K562 (cell line): ENCODE results near the gene CLASP2. TPM values are rescaled to one million over a fixed set of nuclear protein-coding genes. Genes with fewer than 3 reads are reported as not detected.
A peak's percentile ranks its signal among the peaks of the same experiment; 100 is the strongest.

Experiments used
- ARID2 ChIP-seq: fragments of 450-650 bp; IDR thresholded peaks from 2 replicates; pipeline ENCODE4 v1.6.1; 2017; ENCODE audit warnings: antibody characterized with exemption, mild to moderate bottlenecking
- CCAR2 ChIP-seq: fragments of 200-400 bp; formaldehyde crosslinking; IDR thresholded peaks from 2 replicates; pipeline ENCODE4 v1.6.1; 2017; ENCODE audit warnings: mild to moderate bottlenecking, low read depth, low read length
- CCNT2 ChIP-seq: IDR thresholded peaks from 2 replicates; pipeline ENCODE4 v1.6.1; 2011; ENCODE audit warnings: borderline replicate concordance, low read depth, mild to moderate bottlenecking, moderate library complexity, mixed read lengths, low read length; ENCODE audit not compliant: insufficient read length; ENCODE audit errors: extremely low read depth
- CXXC5 ChIP-seq: fragments of 250-450 bp; sonication (Bioruptor Pico); IDR thresholded peaks from 2 replicates; pipeline ENCODE4 v1.8.0; 2022; ENCODE audit warnings: inconsistent platforms, mild to moderate bottlenecking, moderate library complexity
- EHMT2 ChIP-seq: fragments of 450-650 bp; IDR thresholded peaks from 2 replicates; pipeline ENCODE4 v1.6.1; 2018; ENCODE audit warnings: antibody characterized with exemption
- ELF4 ChIP-seq: fragments of 450-650 bp; formaldehyde crosslinking; IDR thresholded peaks from 2 replicates; pipeline ENCODE4 v1.4.0; 2022; ENCODE audit warnings: missing genetic modification characterization
- EWSR1 ChIP-seq: fragments of 450-650 bp; IDR thresholded peaks from 2 replicates; pipeline ENCODE4 v1.6.1; 2018; ENCODE audit warnings: borderline replicate concordance, mild to moderate bottlenecking, low read depth, moderate library complexity; ENCODE audit not compliant: partially characterized antibody
- FOXJ2 ChIP-seq: fragments of 200-800 bp; sonication (Bioruptor generic); IDR thresholded peaks from 2 replicates; pipeline ENCODE4 v1.6.1; 2016; ENCODE audit warnings: missing genetic modification characterization, missing compliant biosample characterization
- GATAD2A ChIP-seq: fragments of 450-650 bp; IDR thresholded peaks from 2 replicates; pipeline ENCODE4 v1.6.1; 2017
- HLTF ChIP-seq: fragments of 450-650 bp; IDR thresholded peaks from 2 replicates; pipeline ENCODE4 v1.6.1; 2016
- HNRNPLL ChIP-seq: fragments of 200-400 bp; formaldehyde crosslinking; IDR thresholded peaks from 2 replicates; pipeline ENCODE4 v1.6.1; 2017; ENCODE audit warnings: low read length, low read depth, mild to moderate bottlenecking; ENCODE audit not compliant: poor library complexity, severe bottlenecking
- KHSRP ChIP-seq: fragments of 450-650 bp; IDR thresholded peaks from 2 replicates; pipeline ENCODE4 v1.6.1; 2017
- L3MBTL2 ChIP-seq: fragments of 450-650 bp; IDR thresholded peaks from 2 replicates; pipeline ENCODE4 v1.6.1; 2016; ENCODE audit warnings: mild to moderate bottlenecking, moderate library complexity
- MIER1 ChIP-seq: fragments of 450-650 bp; IDR thresholded peaks from 2 replicates; pipeline ENCODE4 v1.6.1; 2016; ENCODE audit warnings: antibody characterized with exemption, mild to moderate bottlenecking, low read depth
- NFIC ChIP-seq: fragments of 450-650 bp; IDR thresholded peaks from 2 replicates; pipeline ENCODE4 v1.6.1; 2017; ENCODE audit warnings: mild to moderate bottlenecking, inconsistent platforms
- POLR2AphosphoS2 ChIP-seq: IDR thresholded peaks from 2 replicates; pipeline ENCODE4 v1.6.1; 2012; ENCODE audit warnings: low read length, improper control_type of control experiment
- POLR2B ChIP-seq: fragments of 450-650 bp; IDR thresholded peaks from 2 replicates; pipeline ENCODE4 v1.6.1; 2018; ENCODE audit warnings: low read depth; ENCODE audit not compliant: partially characterized antibody
- PRMT5 ChIP-seq: sonication (generic); formaldehyde crosslinking; IDR thresholded peaks from 2 replicates; pipeline ENCODE4 v1.5.0; 2020; ENCODE audit warnings: missing genetic modification reagents
- RAD21 ChIP-seq, 2 experiments: fragments of 250-450 bp in 1 of 2; fragments of 450-650 bp in 1 of 2; sonication (Bioruptor Pico) in 1 of 2; formaldehyde crosslinking in 1 of 2; IDR thresholded peaks in 1 of 2; conservative IDR thresholded peaks in 1 of 2; 2 replicates each; pipeline versions ENCODE4 v1.4.0 to v1.8.0; 2020 to 2022; ENCODE audit warnings: mild to moderate bottlenecking in 2 of 2, moderate library complexity in 1 of 2
- RUNX1 ChIP-seq: sonication (generic); IDR thresholded peaks from 2 replicates; pipeline ENCODE4 v1.6.1; 2016; ENCODE audit warnings: antibody characterized with exemption, low read depth
- SMAD2 ChIP-seq: fragments of 150-350 bp; IDR thresholded peaks from 2 replicates; pipeline ENCODE4 v1.6.1; 2014; ENCODE audit warnings: low read depth, mild to moderate bottlenecking, low read length
- SPI1 ChIP-seq: IDR thresholded peaks from 2 replicates; pipeline ENCODE4 v1.6.1; 2011; ENCODE audit warnings: low read depth, low read length, control low read depth, borderline replicate concordance
- TAF15 ChIP-seq: fragments of 200-400 bp; formaldehyde crosslinking; IDR thresholded peaks from 2 replicates; pipeline ENCODE4 v1.6.1; 2017; ENCODE audit warnings: mild to moderate bottlenecking, low read depth, low read length, moderate library complexity
- TBP ChIP-seq: optimal IDR thresholded peaks from 2 replicates; pipeline ENCODE3; 2011; ENCODE audit warnings: low read depth, low read length, improper control_type of control experiment
- ZC3H4 ChIP-seq: sonication (generic); formaldehyde crosslinking; IDR thresholded peaks from 2 replicates; pipeline ENCODE4 v1.9.0; 2021; ENCODE audit warnings: missing genetic modification reagents, borderline replicate concordance
- ZNF140 ChIP-seq: fragments of 250-450 bp; sonication (Bioruptor Pico); IDR thresholded peaks from 2 replicates; pipeline ENCODE4 v1.8.0; 2021; ENCODE audit warnings: moderate library complexity, mild to moderate bottlenecking, inconsistent platforms
- ZNF384 ChIP-seq: IDR thresholded peaks from 2 replicates; pipeline ENCODE4 v1.6.1; 2012; ENCODE audit warnings: low read depth, low read length, improper control_type of control experiment
- ZNF830 ChIP-seq: fragments of 250-450 bp; sonication (Bioruptor Pico); IDR thresholded peaks from 2 replicates; pipeline ENCODE4 v1.5.0; 2021; ENCODE audit warnings: mild to moderate bottlenecking
- polyA plus RNA-seq, 8 experiments: library from polyadenylated mRNA; depleted of rRNA in 4 of 8; stranded (reverse) in 5 of 8; unstranded in 3 of 8; fragments of >200 nt; fragmentation: Nextera tagmentation in 2 of 8; fragmentation: Illumina TruSeq in 1 of 8; extraction: Ambion mirVana in 2 of 8; extraction: Trizol in 1 of 8; gene quantifications; 2 replicates each; pipeline versions ENCODE4 v1.2.1 to v1.2.3, GENCODE V29; 2011 to 2014; ENCODE audit warnings: inconsistent platforms in 1 of 8, missing spikeins in 1 of 8
- total RNA-seq, 7 experiments: library from RNA; depleted of rRNA in 6 of 7; stranded (reverse); fragments of >200 nt in 6 of 7; fragmentation: Illumina TruSeq in 2 of 7; extraction: Trizol in 2 of 7; gene quantifications; 2 replicates each; pipeline versions ENCODE4 v1.2.1 to v1.2.3, GENCODE V29; 2011 to 2021; ENCODE audit warnings: low replicate concordance in 1 of 7
- TF ChIP-seq, protein P1 (sequence below): sonication (generic); formaldehyde crosslinking; IDR thresholded peaks from 2 replicates; pipeline ENCODE4 v1.8.0; 2022; ENCODE audit warnings: mild to moderate bottlenecking, missing genetic modification reagents
- TF ChIP-seq, protein P2 (sequence below): IDR thresholded peaks from 2 replicates; pipeline ENCODE4 v1.6.1; 2016; ENCODE audit warnings: missing genetic modification characterization, missing compliant biosample characterization
- TF ChIP-seq, protein P3 (sequence below): fragments of 450-650 bp; formaldehyde crosslinking; IDR thresholded peaks from 2 replicates; pipeline ENCODE4 v1.4.0; 2022; ENCODE audit warnings: missing genetic modification characterization

Gene CLASP2
- total and polyA plus RNA-seq, 9 of the 15 experiments (the other 6 are each of a cell fraction or from before 2014, with no cell fraction given): 13.5 to 107 (median 71.8) TPM

DNA sequence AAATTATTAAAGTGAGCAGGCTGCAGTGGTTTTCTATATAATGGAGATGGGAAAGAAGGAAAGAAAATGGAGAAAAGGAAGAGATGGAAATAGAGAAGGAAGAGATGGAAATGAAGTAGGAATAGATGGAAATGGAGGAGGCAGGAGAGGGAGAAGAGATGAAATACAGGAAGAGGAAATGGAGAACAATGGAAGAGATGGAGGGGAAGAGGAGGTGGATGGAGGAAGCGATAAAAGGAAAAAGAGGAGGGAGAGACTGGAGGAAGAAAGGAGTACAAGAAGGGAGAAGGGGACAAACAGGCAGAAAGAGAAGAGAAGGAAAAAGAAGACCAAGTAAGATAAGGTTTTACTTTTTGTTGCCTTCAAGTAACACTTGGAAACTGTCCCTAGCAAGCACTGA is 67.6 kb downstream of the CLASP2 start (continued):
- TF ChIP-seq FOXJ2 (no peak), ELF4 (CRISPR knock-in tag) (peak; percentile 57; the same call in 1 of the 2 replicates), HLTF (peak; percentile 87; the same call in 1 of the 2 replicates), POLR2B (peak; percentile 31), TAF15 (no peak), KHSRP (no peak), HNRNPLL (no peak), CCNT2 (no peak), EHMT2 (peak; percentile 67; the same call in 1 of the 2 replicates), ZC3H4 (CRISPR knock-in tag) (no peak), ARID2 (0 out of 2 replicates have a peak, but pooled peaks have one; percentile 19), POLR2AphosphoS2 (no peak), L3MBTL2 (no peak), EWSR1 (no peak), ZNF830 (no peak), SMAD2 (no peak), NFIC (no peak), CXXC5 (CRISPR knock-in tag) (no peak), TBP (no peak), ZNF384 (no peak), MIER1 (no peak), SPI1 (no peak), GATAD2A (no peak), RAD21 (CRISPR knock-in tag; conservative IDR thresholded peaks at IDR 0.05 in 1 of 2, IDR thresholded peaks at IDR 0.05 in 1 of 2) (no peak), PRMT5 (no peak), ZNF140 (CRISPR knock-in tag) (no peak), CCAR2 (no peak), RUNX1 (no peak)
- TF ChIP-seq, protein P1, sequence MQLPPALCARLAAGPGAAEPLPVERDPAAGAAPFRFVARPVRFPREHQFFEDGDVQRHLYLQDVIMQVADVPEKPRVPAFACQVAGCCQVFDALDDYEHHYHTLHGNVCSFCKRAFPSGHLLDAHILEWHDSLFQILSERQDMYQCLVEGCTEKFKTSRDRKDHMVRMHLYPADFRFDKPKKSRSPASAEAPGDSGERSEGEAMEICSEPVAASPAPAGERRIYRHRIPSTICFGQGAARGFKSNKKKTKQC (CRISPR knock-in tag): no peak
- TF ChIP-seq, protein P2, sequence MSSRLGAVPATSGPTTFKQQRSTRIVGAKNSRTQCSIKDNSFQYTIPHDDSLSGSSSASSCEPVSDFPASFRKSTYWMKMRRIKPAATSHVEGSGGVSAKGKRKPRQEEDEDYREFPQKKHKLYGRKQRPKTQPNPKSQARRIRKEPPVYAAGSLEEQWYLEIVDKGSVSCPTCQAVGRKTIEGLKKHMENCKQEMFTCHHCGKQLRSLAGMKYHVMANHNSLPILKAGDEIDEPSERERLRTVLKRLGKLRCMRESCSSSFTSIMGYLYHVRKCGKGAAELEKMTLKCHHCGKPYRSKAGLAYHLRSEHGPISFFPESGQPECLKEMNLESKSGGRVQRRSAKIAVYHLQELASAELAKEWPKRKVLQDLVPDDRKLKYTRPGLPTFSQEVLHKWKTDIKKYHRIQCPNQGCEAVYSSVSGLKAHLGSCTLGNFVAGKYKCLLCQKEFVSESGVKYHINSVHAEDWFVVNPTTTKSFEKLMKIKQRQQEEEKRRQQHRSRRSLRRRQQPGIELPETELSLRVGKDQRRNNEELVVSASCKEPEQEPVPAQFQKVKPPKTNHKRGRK (tag): no peak
- TF ChIP-seq, protein P3, sequence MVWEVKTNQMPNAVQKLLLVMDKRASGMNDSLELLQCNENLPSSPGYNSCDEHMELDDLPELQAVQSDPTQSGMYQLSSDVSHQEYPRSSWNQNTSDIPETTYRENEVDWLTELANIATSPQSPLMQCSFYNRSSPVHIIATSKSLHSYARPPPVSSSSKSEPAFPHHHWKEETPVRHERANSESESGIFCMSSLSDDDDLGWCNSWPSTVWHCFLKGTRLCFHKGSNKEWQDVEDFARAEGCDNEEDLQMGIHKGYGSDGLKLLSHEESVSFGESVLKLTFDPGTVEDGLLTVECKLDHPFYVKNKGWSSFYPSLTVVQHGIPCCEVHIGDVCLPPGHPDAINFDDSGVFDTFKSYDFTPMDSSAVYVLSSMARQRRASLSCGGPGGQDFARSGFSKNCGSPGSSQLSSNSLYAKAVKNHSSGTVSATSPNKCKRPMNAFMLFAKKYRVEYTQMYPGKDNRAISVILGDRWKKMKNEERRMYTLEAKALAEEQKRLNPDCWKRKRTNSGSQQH (CRISPR knock-in tag): peak; percentile 73; the same call in 1 of the 2 replicates
- TF ChIP-seq, all 486 proteins: peak for 13
